HL-60/S4 treated with phorbol 12-myristate 13-acetate at 8.2 ng/mL for 4 days and 3 days (cell line): ENCODE data around the gene HMG20B.
"Not testable (repeated sequence)": the region's sequence is repeated elsewhere in the genome, so short reads cannot be mapped to it uniquely, and the experiment has no call there.

Experiments used
- in situ Hi-C: fragments of 300-500 bp; cut with MboI; formaldehyde crosslinking; loops from 2 replicates; pipeline ENCODE4 v1.15.0; 2022; ENCODE audit warnings: low sequenced_read_pairs

Gene HMG20B

DNA sequence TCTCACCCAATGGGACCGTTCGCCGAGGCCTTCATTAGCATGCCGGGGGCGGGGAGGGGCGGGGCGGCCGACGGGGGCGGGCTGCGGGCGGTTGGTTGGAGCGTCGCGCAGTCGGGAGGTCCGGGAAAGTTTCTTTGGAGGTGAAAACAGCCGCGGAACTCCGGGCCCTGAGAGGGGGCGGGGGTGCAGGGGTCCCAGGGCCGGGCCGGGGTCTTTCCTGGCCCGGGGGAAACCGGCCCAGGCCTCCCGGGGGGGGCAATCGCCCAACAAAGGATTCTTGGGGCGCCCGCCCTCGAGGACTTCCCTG, at the start of gene HMG20B:
HMG20B (plus strand) TSS at position 90 of the 307 bp plus-strand sequence. CDS start 366 bp downstream, outside the sequence.
- in situ Hi-C loops, result no loop called here

DNA sequence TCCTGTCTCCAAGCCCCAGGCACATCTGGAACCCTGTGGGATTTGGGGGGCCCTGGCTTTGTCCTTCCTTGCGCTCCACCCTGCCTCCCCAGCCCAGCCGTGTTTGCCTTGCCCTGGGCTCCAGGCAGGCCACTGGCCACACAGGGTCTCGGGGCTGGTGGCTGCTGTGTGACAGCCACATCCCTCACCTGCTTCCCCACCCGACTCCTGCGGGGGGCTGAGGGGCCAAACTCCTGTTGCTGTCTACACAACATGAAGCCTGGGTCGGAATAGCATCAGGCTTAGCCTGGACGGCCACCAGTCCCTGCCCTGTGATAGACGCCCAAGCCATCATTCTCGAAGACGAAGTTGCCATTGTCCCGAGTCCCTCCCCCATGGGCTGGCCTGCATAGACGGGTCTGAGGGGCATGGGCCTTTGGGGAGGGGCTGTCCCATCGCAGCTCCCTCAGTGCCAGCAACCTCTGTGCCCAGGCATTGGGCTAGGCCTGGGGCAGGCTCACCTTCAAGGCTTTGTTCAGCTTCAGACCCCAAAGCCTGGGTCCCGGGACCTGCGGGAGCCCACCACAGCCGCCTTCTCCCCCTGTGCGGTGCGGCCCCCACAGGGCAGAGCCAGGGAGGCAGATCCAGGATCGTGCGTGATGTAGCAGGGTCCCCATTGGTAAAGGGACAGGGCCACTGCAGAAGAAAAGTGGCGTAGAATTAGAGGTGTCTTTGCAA, 49.2 kb upstream of the HMG20B start:
- in situ Hi-C loops, result no loop called here

DNA sequence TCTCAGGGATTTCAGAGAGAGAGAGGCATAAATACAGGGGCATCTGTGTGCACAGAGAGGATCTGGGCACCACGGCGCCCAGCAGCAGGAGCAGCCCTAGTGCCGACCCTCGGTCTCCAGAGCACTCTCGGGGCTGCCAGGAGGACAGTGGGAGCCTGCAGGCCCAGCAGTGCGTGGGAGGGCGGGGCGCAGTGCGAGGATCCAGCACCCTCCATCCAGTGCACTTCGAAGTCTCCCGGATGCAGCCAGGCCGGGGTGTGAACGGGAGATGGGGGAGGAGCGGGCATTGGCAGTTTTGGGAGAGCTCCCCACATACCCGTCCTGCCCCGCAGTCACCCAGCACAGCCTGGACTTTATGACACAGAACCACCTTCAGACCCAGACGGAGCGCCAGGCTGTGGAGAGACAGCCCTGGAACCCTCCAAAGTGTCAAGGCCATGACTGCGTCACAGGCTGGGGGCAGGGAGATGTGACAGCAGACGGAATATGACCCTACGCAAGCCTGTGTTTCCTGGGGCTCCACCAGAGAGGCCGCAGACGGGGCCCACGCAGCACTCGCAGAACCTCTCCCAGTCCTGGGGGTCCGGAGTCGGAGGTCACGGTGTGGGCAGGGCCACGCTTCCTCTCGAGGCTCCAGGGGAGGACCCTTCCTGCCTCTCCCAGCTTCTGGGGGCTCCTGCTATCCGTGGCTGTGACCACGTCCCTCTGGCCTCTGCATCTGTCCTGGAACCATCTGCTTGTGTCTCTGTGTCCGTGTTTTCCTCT, 48.5 kb upstream of the HMG20B start:
- in situ Hi-C loops, result no loop called here

DNA sequence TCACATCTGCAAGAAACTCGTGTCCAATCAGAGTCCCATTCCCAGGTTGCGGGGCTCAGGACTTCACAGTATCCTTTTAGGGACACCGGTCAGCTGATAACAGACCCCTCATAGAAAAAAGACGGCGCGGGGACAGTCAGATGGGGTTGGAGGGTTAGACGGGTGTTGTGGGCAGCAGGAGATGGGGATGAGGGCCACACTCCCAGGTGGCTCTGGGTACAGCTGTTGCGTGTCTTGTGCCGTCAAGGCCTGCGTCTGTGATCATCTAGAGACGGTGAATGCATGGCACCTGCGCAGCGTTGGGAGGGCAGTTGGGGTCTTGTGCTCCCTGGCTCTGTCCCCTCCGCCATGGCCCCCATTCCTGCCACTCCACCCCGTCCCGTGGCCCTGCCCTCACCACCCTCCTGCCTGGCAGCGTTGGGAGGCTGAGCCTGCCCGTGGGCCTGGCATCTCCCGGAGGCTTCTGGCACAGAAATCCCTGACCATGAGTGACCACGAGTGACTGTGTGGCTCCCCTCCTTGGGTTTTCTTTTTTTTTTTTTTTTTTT, 47.8 kb upstream of the HMG20B start:
- in situ Hi-C loops, result no loop called here

DNA sequence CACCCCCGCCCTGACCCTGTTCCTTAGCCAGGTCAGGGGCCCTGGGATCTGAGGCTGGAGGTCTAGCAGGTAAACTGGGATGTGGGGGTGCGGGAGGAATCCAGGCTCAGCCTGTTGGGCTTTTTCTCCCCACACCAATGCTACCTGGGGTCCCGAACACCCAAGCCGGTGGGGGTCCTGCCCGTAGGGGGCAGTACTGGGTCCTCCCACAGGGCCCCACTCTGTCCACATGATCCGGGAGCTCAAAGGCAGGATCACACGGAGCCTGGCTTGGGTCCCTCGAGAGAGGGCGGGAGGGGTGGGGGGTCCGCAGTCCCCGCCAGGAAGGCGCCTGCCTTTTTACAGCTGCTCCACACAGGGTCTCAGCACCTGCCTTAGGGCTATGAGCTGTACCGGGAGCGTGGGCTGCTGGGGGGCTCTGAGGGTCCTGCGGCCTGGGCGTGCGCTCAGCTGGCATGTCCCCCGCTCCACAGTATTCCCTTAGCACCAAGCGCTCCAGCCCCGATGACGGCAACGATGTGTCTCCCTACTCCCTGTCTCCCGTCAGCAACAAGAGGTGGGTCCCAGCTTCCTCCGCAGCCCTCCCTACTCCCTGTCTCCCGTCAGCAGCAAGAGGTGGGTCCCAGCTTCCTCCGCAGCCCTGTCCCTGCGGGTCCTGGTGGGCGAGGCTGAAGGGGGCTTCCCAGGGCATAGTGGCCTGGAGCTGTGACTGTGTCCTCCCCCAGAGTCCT, 46.1 kb upstream of the HMG20B start:
- in situ Hi-C loops, result no loop called here

DNA sequence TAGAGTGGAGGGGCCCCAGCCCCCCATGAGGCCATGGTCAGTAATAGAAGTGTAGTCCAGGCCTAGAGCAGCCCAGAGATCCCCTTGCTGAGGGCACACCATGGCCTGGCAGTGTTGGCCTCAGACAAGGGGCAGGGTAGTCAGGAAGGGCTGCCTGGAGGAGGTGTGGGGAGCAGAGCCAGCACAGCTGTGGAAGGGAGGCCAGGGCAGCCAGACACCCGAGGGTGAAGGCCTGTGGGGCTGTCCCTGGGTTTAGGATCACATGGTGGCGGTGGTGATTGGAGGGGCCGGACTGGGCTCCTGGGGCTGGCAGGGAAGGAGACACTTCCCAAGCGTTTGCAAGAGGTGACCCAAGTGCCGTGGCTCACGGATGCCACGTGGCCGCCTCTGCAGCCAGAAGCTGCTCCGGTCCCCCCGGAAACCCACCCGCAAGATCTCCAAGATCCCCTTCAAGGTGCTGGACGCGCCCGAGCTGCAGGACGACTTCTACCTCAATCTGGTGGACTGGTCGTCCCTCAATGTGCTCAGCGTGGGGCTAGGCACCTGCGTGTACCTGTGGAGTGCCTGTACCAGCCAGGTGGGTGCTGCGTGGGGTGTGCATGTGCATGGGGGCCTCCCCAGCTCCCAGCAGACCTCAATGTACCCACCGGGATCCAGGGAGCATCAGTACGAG, 45.4 kb upstream of the HMG20B start:
- in situ Hi-C loops, result no loop called here

DNA sequence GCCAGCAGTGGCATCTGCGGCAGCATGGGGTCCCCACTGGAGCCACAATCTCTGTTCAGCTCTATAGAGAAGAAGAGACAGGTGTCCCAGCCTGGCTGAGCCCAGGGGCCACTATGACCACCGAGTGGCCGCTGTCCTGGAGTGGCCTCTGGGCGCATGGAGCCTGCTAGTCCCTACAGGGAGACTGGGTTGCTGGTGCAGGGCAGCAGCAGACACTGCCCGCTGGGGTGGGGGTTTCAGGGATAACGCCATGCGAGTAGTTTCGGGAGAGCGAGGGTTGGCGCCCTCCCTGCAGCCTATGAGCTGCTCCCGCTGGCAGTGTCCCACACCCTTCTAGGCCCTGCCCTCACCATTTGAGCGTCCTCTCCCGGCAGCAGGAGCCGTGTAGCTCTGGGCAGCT, 44.7 kb upstream of the HMG20B start:
- in situ Hi-C loops, result no loop called here

DNA sequence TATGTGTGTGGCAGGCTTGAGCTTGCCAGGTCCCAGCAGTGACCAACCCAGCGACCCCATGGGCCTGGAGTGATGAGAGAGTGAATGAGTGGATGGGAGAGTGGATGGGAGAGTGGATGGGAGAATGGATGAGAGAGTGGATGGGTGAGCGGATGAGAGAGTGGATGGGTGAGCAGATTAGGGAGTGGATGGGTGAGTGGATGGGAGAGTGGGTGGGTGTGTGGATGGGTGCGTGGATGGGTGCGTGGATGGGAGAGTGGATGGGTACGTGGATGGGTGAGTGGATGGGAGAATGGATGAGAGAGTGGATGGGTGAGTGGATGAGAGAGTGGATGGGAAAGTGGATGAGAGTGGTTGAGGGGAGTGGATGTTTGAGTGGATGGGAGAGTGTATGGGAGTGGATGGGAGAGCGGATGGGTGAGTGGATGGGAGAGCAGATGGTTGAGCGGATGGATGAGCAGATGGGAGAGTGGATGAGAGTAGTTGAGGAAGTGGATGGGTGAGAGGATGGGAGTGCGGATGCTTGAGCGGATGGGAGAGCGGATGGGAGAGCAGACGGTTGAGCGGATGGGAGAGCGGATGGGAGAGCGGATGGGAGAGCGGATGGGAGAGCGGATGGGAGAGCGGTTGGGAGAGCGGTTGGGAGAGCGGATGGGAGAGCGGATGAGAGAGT, 44.1 kb upstream of the HMG20B start:
- in situ Hi-C loops, result no loop called here

DNA sequence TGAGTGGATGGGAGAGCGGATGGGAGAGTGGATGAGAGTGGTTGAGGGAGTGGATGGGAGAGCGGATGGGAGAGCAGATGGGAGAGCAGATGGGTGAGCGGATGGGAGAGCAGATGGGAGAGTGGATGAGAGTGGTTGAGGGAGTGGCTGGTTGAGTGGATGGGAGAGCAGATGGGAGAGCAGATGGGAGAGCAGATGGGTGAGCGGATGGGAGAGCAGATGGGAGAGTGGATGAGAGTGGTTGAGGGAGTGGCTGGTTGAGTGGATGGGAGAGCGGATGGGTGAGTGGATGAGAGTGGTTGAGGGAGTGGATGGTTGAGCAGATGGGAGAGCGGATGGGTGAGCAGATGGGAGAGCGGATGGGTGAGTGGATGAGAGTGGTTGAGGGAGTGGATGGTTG, 43.4 kb upstream of the HMG20B start:
- in situ Hi-C loops, result not testable (repeated sequence)

DNA sequence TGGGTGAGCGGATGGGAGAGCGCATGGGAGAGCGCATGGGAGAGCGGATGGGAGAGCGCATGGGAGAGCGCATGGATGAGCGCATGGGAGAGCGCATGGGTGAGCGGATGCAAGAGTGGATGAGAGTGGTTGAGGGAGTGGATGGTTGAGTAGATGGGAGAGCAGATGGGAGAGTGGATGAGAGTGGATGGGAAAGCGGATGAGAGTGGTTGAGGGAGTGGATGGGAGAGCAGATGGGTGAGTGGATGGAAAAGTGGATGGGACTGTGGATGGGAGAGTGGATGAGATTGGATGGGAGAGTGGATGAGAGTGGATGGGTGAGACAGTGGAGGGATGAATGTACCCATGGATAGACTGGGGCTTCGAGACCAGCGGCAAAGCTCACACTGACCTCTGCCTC, 42.4 kb upstream of the HMG20B start:
- in situ Hi-C loops, result no loop called here

DNA sequence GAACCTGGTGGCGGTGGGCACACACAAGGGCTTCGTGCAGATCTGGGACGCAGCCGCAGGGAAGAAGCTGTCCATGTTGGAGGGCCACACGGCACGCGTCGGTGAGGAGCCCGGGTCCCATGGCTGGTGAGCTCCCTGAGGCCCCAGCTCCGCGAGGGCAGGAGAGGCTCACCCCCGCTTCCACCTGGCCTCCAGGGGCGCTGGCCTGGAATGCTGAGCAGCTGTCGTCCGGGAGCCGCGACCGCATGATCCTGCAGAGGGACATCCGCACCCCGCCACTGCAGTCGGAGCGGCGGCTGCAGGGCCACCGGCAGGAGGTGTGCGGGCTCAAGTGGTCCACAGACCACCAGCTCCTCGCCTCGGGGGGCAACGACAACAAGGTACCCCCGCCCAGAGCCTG, 41.0 kb upstream of the HMG20B start:
- in situ Hi-C loops, result no loop called here

DNA sequence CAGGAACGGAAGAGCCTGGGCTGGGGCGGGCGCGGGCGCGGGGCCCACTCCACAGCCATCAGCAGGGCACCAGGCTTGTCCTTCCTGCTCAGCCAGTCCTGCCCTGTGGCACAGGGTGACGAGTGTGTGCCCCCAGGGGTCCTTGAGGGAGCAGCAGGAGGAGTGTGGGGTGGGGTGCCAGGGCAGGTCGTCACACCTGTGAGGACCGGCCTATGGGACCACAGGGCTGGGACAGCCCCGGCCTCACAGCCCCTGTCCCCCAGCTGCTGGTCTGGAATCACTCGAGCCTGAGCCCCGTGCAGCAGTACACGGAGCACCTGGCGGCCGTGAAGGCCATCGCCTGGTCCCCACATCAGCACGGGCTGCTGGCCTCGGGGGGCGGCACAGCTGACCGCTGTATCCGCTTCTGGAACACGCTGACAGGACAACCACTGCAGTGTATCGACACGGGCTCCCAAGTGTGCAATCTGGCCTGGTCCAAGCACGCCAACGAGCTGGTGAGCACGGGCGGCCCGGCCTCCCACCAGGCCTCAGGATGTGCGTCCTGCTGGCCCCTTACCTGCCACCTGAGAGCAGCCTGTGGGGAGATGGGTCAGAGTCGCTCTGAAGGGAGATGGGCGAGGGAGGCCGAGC, 40.5 kb upstream of the HMG20B start:
- in situ Hi-C loops, result no loop called here

DNA sequence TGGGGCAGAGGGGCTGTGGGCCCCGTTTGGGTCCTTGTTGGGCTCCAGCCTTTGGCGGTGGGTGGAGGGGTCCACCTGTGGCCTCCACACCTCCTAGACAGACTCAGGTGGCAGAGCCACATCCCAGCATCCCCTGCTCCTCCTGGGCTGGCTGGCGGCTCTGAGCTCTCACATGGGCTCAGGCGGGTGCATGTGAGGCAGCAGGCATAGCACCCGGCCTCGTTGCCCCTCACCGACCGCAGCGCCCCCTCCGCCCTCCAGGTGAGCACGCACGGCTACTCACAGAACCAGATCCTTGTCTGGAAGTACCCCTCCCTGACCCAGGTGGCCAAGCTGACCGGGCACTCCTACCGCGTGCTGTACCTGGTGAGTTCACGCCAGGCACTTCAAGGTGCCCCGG, 39.7 kb upstream of the HMG20B start:
- in situ Hi-C loops, result no loop called here

DNA sequence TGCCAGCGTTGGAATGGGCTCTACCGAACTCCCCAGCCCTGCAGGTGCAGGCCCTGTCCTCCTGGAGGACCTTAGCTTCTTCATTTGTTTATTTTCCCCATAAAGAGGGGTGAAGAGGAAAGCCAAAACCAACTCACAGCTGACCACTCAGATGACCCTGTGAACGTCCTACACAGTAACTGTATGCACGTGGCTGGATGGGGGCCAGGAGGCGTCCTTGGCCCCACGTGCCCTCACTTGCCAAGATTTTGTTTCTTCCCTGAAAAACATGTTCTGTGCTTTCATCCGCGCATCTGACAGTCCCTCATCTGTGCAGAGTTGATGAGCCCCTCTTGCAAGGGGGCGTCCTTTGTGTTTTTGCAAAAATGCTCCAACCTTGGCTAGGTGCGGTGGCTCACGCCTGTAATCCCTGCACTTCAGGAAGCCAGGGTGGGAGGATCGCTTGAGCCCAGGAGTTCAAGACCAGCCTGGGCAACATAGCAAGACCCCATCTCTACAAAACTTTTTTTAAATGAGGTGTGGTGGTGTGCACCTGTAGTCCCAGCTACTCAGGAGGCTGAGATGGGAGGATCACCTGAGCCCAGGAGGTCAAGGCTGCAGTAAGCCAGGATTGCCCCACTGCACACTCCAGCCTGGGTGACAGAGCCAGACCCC, 39.1 kb upstream of the HMG20B start:
- in situ Hi-C loops, result no loop called here

DNA sequence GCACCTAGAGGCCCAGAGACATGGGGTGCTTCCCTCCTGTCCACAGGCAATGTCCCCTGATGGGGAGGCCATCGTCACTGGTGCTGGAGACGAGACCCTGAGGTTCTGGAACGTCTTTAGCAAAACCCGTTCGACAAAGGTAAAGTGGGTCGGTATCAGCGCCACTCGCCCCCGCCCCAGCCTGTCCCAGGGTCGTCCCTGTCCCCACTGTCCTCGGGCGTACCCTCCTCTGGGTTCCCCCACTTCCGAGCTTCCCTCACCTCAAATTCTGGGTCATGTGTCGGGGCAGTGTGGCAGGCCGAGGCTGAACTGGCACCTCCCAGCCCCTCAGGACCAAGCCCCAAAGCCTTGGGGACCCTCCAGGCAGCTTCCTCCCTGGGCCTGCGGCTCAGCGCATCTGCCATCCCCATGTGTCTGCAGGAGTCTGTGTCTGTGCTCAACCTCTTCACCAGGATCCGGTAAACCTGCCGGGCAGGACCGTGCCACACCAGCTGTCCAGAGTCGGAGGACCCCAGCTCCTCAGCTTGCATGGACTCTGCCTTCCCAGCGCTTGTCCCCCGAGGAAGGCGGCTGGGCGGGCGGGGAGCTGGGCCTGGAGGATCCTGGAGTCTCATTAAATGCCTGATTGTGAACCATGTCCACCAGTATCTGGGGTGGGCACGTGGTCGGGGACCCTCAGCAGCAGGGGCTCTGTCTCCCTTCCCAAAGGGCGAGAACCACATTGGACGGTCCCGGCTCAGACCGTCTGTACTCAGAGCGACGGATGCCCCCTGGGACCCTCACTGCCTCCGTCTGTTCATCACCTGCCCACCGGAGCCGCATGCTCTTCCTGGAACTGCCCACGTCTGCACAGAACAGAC, 38.1 kb upstream of the HMG20B start:
- in situ Hi-C loops, result no loop called here

DNA sequence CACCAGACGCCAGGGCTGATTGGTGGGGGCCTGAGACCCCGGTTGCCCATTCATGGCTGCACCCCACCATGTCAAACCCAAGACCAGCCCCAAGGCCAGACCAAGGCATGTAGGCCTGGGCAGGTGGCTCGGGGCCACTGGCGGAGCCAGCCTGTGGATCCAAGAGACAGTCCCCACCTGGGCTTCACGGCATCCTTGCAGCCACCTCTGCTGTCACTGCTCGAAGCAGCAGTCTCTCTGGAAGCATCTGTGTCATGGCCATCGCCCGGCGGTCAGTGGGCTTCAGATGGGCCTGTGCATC, 37.6 kb upstream of the HMG20B start:
- in situ Hi-C loops, result no loop called here

DNA sequence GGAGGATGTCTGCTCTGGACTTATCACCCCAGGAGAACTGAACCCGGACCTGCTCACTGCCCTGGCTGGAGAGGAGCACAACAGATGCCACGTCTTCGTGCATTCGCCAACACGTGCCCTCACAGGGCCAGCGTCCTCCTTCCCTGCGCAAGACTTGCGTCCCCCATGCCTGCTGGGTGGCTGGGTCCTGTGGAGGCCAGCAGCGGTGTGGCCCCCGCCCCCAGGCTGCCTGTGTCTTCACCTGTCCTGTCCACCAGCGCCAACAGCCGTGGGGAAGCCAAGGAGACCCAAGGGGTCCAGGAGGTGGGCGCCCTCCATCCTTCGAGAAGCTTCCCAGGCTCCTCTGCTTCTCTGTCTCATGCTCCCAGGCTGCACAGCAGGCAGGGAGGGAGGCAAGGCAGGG, 37.2 kb upstream of the HMG20B start:
- in situ Hi-C loops, result no loop called here

DNA sequence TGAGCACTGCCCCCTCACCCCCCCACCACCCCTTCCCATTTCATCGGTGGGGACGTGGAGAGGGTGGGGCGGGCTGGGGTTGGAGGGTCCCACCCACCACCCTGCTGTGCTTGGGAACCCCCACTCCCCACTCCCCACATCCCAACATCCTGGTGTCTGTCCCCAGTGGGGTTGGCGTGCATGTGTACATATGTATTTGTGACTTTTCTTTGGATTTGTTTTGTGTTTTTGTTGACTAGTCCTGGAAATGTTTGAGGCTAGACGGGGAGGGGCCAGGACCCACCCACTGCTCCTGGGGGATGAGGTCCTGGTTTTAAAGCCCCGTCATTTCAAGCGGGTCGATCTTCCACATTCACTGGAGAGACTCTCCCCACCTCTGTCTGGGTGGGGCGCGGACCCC, 36.8 kb upstream of the HMG20B start:
- in situ Hi-C loops, result no loop called here
